HFFc6 (cell line): Measurements from ENCODE around the gene C1orf56. TPM values are rescaled to one million over a fixed set of nuclear protein-coding genes. Genes with fewer than 3 reads are reported as not detected.

Experiments
- DNase-seq: peaks from one replicate; pipeline ENCODE4 v3.0.0-alpha.2; 2018
- H3K27ac Mint-ChIP-seq: 2 replicates; pipeline ENCODE4 v1.8.0; 2020; ENCODE audit warnings: mild to moderate bottlenecking, mixed read lengths
- H3K27me3 Mint-ChIP-seq: 2 replicates; pipeline ENCODE4 v1.8.0; 2021; ENCODE audit warnings: mild to moderate bottlenecking, moderate library complexity, mixed read lengths; ENCODE audit not compliant: insufficient read depth
- H3K36me3 Mint-ChIP-seq: 2 replicates; pipeline ENCODE4 v1.8.0; 2021; ENCODE audit warnings: low read depth, mixed read lengths
- H3K4me1 Mint-ChIP-seq: 2 replicates; pipeline ENCODE4 v1.8.0; 2020; ENCODE audit warnings: low read depth, mixed read lengths
- H3K4me3 Mint-ChIP-seq: 2 replicates; pipeline ENCODE4 v1.8.0; 2020; ENCODE audit warnings: mild to moderate bottlenecking, moderate library complexity, mixed read lengths
- H3K9me3 Mint-ChIP-seq: 2 replicates; pipeline ENCODE4 v1.8.0; 2020; ENCODE audit warnings: mild to moderate bottlenecking, mixed read lengths
- total RNA-seq, 6 experiments: library from RNA; stranded (reverse); fragmentation: NEBNext Ultra II Directional; extraction: Animal tissue kit (Norgen Biotek cat#: 25700); gene quantifications; 2 replicates in 1 of 6; 3 replicates in 5 of 6; pipeline ENCODE4 v1.2.3, GENCODE V29; 2021
- TF ChIP-seq, protein P1 (sequence below): fragments of 200-600 bp; sonication (generic); IDR thresholded peaks from 2 replicates; pipeline ENCODE4 v1.5.0; 2021; ENCODE audit warnings: antibody characterized with exemption, mild to moderate bottlenecking

C1orf56 gene
- total RNA-seq, 6 experiments from 2014 or later, result 3.0 to 6.6 (median 4.6) TPM

DNA sequence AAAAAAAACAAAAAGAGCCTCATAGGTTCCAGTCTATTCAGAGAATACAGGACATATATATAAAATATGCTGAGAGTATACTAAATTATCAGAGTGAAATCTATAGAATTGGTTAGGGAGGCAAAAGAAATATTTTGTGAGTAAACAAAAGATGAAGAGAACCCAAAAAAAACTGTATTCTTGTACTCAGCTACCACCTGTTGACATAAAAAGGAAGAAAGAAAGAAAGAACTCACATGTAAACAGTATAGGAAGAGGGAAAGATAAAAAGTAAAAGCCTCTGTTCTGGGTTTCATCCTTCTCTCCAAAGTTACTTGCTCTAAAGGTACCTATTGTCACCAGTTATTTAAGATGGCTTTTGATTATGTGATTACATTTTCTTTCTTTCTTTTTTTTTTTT, 21.1 kb upstream of the C1orf56 start:
- TF ChIP-seq, protein P1, sequence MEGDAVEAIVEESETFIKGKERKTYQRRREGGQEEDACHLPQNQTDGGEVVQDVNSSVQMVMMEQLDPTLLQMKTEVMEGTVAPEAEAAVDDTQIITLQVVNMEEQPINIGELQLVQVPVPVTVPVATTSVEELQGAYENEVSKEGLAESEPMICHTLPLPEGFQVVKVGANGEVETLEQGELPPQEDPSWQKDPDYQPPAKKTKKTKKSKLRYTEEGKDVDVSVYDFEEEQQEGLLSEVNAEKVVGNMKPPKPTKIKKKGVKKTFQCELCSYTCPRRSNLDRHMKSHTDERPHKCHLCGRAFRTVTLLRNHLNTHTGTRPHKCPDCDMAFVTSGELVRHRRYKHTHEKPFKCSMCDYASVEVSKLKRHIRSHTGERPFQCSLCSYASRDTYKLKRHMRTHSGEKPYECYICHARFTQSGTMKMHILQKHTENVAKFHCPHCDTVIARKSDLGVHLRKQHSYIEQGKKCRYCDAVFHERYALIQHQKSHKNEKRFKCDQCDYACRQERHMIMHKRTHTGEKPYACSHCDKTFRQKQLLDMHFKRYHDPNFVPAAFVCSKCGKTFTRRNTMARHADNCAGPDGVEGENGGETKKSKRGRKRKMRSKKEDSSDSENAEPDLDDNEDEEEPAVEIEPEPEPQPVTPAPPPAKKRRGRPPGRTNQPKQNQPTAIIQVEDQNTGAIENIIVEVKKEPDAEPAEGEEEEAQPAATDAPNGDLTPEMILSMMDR, result no peak
- no peak for DNase-seq
- Mint-ChIP-seq H3K27me3 (no peaks in the 10 kb centered on the region; the same call in 1 of the 2 replicates), H3K27ac (no peak overlapping the region), H3K36me3 (peaks cover 10% of the 10 kb centered on the region; the same call in 1 of the 2 replicates), H3K9me3 (no peaks in the 10 kb centered on the region), H3K4me3 (no peak overlapping the region), H3K4me1 (peaks cover 7% of the 10 kb centered on the region)

DNA sequence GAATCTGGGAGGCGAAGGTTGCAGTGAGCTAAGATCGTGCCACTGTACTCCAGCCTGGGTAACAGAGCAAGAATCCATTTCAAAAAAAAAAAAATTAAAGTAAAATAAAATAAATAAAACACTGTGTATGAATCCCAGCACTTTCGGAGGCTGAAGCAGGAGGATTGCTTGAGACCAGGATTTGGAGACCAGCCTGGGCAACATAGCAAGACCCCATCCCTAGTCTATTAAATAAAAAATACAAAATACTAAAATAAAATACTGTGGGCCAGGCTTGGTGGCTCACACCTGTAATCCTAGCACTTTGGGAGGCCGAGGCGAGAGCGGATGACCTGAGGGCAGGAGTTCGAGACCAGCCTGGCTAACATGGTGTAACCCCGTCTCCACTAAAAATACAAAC, 15.4 kb upstream of the C1orf56 start:
- TF ChIP-seq, protein P1, result no peak
- H3K4me1 Mint-ChIP-seq, result peaks cover 11% of the 10 kb centered on the region
- peaks cover 3% of the 10 kb centered on the region for H3K27me3 Mint-ChIP-seq
- no peak overlapping the region for H3K4me3 Mint-ChIP-seq
- peaks cover 19% of the 10 kb centered on the region for H3K36me3 Mint-ChIP-seq
- no peak for DNase-seq
- H3K27ac Mint-ChIP-seq, result no peak overlapping the region
- H3K9me3 Mint-ChIP-seq, result no peaks in the 10 kb centered on the region

DNA sequence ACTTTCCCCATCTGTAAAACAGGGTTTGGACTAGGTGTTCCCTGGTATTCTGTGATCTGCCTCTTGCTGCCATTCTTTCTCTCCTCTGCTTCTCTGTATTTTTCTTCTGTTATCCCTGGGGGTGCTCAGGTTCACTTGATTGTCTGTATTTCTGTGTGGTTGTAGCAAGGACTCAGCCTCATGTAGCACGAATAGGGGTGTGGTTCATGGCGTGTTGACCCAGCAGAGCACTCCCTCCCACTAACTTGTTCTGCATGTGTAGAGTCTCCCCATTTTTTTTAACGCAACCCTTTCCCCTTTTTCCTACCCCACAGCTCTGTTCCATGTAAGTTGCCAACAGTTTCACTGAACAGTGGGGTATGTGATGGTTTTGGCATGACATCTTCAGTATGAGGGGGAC, 12.4 kb upstream of the C1orf56 start:
- H3K9me3 Mint-ChIP-seq, result no peaks in the 10 kb centered on the region
- H3K4me3 Mint-ChIP-seq, result no peak overlapping the region
- peaks cover 13% of the 10 kb centered on the region for H3K36me3 Mint-ChIP-seq
- H3K27me3 Mint-ChIP-seq, result peaks cover 3% of the 10 kb centered on the region
- no peak for DNase-seq
- peaks cover 11% of the 10 kb centered on the region for H3K4me1 Mint-ChIP-seq
- H3K27ac Mint-ChIP-seq, result no peak overlapping the region
- TF ChIP-seq, protein P1, result no peak

DNA sequence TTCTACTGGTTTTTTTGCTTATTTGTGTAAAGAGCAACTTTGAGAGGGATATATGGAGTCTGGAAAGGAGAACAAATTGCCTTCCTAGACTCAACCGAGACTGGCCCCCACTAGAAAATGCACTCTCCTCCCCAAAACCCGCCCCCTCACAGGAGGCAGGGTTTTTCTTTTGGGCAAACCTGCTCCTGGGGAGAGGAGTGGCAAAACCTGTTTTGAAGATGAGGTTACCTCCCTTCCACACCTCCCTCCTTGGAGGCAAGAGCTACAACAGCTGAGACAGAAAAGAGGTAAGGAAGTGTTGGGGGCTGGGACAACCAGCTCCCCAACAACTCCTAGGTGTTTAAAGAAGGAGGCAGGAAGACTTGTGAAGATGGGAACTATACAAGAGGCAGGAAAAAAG, 11.2 kb upstream of the C1orf56 start, which contains the start of gene BNIPL:
TSS of gene BNIPL (plus strand) at position 231 of the 400 bp plus-strand sequence. CDS start at position 371, 140 bp downstream.
- peaks cover 13% of the 10 kb centered on the region for H3K36me3 Mint-ChIP-seq
- H3K27ac Mint-ChIP-seq, result no peak within 1 kb of the TSS
- no peak within 1 kb of the TSS for H3K4me3 Mint-ChIP-seq

DNA sequence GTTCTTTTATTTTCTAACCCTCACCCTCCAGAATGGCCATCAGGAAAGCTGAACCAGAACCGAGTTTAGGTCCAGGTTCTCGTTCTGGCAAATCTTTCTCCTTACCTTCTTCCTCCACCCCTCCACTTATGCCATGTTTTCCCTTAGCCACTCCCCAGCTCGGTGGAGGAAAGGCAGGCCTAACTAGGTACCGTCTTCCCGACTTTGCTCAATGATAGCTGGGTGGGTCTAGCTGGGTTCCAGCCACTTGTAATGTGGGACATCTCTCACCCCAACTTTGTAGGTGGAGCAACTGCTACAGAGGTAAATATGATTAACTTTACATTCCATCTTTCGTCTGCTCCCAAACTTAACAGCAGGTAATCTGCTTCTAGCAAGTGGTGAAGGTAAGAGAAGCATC, 10.5 kb upstream of the C1orf56 start:
- Mint-ChIP-seq H3K27ac (no peak overlapping the region), H3K36me3 (peaks cover 13% of the 10 kb centered on the region)

More for the DNA sequence above, 11.2 kb upstream of the C1orf56 start, which contains the start of gene BNIPL:
- TF ChIP-seq, protein P1, result no peak
- DNase-seq, result no peak
- peaks cover 3% of the 10 kb centered on the region for H3K27me3 Mint-ChIP-seq
- peaks cover 11% of the 10 kb centered on the region for H3K4me1 Mint-ChIP-seq
- H3K9me3 Mint-ChIP-seq, result no peaks in the 10 kb centered on the region

More for the DNA sequence above, 10.5 kb upstream of the C1orf56 start:
- TF ChIP-seq, protein P1, result no peak
- Mint-ChIP-seq H3K4me1 (peaks cover 11% of the 10 kb centered on the region), H3K9me3 (no peaks in the 10 kb centered on the region), H3K4me3 (no peak overlapping the region), H3K27me3 (peaks cover 3% of the 10 kb centered on the region)
- no peak for DNase-seq
